ENCODE results near the gene NMD3.

DNA sequence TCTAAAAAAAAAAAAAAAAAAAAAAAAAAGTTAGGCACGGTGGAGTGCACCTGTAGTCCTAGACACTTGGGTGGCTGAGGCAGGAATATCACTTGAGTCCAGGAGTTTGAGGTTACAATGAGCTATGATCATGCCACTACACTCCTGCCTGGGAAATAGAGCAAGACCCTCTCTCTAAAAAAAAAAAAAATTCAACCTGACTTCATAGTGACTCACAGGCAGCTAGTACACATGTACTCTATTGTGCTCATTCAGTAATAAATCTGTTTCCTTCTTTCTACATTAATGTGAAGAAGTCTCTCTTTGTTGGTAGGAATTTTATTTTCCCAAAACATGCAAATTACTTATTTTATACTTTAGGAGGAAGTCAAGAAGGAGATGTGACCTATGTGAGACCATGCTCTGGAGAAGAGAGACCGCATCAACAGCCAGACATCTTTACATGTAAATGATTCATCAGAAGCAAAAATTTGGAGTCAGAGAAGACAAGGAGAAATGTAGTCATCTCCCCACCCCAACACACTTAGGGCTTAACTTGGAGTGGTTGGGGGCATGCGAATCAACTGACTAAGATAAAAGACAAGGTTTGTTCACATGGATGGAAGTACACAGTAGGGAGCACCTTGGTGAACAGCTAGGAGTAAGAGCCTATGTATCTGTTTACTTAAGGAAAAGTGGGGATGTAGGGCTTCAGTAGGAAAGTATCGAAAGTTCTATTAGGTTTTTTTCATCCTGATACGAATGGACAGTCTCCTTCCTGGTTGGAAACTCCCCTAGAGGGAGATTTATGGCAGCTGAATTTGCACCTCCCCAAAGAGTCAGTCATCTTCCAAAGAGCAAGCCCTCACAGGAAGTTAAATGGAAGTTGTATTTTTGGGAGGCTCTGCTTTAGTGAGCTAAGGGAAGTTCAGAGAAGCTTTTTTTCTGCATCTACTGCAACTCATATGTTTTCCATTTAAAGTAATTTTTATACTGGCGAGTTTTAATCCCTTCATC, 23.0 kb upstream of the NMD3 start:
- TF ChIP-seq, protein P1, sequence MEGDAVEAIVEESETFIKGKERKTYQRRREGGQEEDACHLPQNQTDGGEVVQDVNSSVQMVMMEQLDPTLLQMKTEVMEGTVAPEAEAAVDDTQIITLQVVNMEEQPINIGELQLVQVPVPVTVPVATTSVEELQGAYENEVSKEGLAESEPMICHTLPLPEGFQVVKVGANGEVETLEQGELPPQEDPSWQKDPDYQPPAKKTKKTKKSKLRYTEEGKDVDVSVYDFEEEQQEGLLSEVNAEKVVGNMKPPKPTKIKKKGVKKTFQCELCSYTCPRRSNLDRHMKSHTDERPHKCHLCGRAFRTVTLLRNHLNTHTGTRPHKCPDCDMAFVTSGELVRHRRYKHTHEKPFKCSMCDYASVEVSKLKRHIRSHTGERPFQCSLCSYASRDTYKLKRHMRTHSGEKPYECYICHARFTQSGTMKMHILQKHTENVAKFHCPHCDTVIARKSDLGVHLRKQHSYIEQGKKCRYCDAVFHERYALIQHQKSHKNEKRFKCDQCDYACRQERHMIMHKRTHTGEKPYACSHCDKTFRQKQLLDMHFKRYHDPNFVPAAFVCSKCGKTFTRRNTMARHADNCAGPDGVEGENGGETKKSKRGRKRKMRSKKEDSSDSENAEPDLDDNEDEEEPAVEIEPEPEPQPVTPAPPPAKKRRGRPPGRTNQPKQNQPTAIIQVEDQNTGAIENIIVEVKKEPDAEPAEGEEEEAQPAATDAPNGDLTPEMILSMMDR (IDR thresholded peaks at IDR 0.05; ENCODE audit: poor library complexity), result no peak
- TF ChIP-seq EZH2 (IDR thresholded peaks at IDR 0.05; ENCODE audit: borderline replicate concordance), result no peak

Measured in hepatocyte (in vitro differentiated cells).